Measurements from ENCODE around the gene TNS1. TPM values are rescaled to one million over a fixed set of nuclear protein-coding genes. Genes with fewer than 3 reads are reported as not detected.

Gene TNS1
- total and polyA plus RNA-seq, 10 of the 15 experiments (the other 5 are each of a cell fraction or from before 2014, with no cell fraction given): 0.05 to 0.44 TPM; not detected in 8

DNA sequence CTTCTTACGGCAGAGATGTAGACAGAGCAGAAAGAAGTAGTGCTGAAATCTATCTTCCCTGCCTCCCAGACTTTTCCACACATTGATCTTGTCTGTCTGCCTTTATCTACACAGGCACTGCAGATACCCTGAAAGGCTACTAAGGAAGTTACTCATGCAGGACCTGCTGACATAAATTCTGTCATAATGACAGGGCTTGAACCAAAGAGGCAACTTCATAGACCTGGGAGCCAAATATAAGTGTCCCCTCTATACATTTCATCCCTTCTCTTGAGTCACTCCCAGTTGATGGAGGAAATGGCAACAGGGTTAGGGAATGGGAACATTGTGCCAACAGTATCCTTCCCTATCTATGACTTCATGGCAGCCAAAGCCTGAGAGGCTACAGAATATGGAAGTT is 157.5 kb downstream of the TNS1 start:
- Histone ChIP-seq H3K79me2 (ENCODE audit: control insufficient read depth, insufficient read depth, low read length) (no peaks in the 10 kb centered on the region), H3K4me3 (no peak overlapping the region), H3K9me3 (replicated peaks; ENCODE audit: control insufficient read depth, insufficient read depth, low read length) (peaks cover 2% of the 10 kb centered on the region; the same call in 1 of the 3 replicates), H3K4me2 (ENCODE audit: control insufficient read depth, insufficient read depth) (no peak overlapping the region), H3K4me1 (ENCODE audit: control insufficient read depth, insufficient read depth, low read length) (no peaks in the 10 kb centered on the region), H2AFZ (ENCODE audit: control insufficient read depth, low read depth, low read length) (no peak overlapping the region), H3K36me3 (ENCODE audit: control insufficient read depth in 2 of 2, insufficient read depth in 2 of 2, low read length in 1 of 2) (no peaks in the 10 kb centered on the region), H4K20me1 (ENCODE audit: control insufficient read depth, insufficient read depth) (no peaks in the 10 kb centered on the region; the same call in 1 of the 2 replicates), H3K27ac (ENCODE audit: control insufficient read depth, insufficient read depth) (no peak overlapping the region), H3K9ac (ENCODE audit: control insufficient read depth, insufficient read depth, low read length) (no peak overlapping the region), H3K27me3 (replicated peaks in 1 of 2; ENCODE audit: control insufficient read depth in 2 of 2, insufficient read depth in 2 of 2, low read length in 1 of 2) (no peaks in the 10 kb centered on the region; a peak in 3 of 4 replicates)
- WGBS (ENCODE audit: insufficient coverage, insufficient replicate concordance, low lambda C conversion rate, missing lambda C conversion rate): 47% methylated on average over 1 of the region's 1 CpG
- DNase-seq (ENCODE audit: low read depth, low spot score): no peak
- in situ Hi-C loops (cut with MboI): no loop called here
- ATAC-seq: no peak
- ChIA-PET RAD21 (ENCODE audit: unreplicated experiment) (no interaction called here), SMC1A (ENCODE audit: uncharacterized antibody, unreplicated experiment) (interaction anchor here (0.6 kb wide), 1 partner anchor 448 kb away, joined by 4 read pairs; no protein-coding TSS in a partner anchor), POLR2A (no interaction called here), CTCF (no interaction called here)
- no TSS peak for BruUV-seq (replicated peaks)
- no peak for FAIRE-seq
- intact Hi-C loops (cut with micrococcal nuclease; ENCODE audit: unreplicated experiment): no loop called here
- no peak for TF ChIP-seq POLR2A (IDR thresholded peaks at IDR 0.05; ENCODE audit: low read depth, low read length)
- TF ChIP-seq, protein P1, sequence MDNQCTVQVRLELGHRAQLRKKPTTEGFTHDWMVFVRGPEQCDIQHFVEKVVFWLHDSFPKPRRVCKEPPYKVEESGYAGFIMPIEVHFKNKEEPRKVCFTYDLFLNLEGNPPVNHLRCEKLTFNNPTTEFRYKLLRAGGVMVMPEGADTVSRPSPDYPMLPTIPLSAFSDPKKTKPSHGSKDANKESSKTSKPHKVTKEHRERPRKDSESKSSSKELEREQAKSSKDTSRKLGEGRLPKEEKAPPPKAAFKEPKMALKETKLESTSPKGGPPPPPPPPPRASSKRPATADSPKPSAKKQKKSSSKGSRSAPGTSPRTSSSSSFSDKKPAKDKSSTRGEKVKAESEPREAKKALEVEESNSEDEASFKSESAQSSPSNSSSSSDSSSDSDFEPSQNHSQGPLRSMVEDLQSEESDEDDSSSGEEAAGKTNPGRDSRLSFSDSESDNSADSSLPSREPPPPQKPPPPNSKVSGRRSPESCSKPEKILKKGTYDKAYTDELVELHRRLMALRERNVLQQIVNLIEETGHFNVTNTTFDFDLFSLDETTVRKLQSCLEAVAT (IDR thresholded peaks at IDR 0.05): no peak
- no peak for TF ChIP-seq HDAC6 (IDR thresholded peaks at IDR 0.05; ENCODE audit: unreplicated experiment)
- no peak for TF ChIP-seq BHLHE40 (IDR thresholded peaks at IDR 0.05; ENCODE audit: borderline replicate concordance in 1 of 2, low read depth in 2 of 2, low read length in 1 of 2)
- no peak for TF ChIP-seq ESRRA (IDR thresholded peaks at IDR 0.05; ENCODE audit: low read length)
- no peak for TF ChIP-seq SREBF1 (IDR thresholded peaks at IDR 0.05; ENCODE audit: low read length)
- no peak for TF ChIP-seq RBBP5 (conservative IDR thresholded peaks at IDR 0.05)
- TF ChIP-seq, protein P2, sequence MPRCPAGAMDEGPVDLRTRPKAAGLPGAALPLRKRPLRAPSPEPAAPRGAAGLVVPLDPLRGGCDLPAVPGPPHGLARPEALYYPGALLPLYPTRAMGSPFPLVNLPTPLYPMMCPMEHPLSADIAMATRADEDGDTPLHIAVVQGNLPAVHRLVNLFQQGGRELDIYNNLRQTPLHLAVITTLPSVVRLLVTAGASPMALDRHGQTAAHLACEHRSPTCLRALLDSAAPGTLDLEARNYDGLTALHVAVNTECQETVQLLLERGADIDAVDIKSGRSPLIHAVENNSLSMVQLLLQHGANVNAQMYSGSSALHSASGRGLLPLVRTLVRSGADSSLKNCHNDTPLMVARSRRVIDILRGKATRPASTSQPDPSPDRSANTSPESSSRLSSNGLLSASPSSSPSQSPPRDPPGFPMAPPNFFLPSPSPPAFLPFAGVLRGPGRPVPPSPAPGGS (IDR thresholded peaks at IDR 0.05; ENCODE audit: borderline replicate concordance, insufficient read depth, low read depth, low read length, poor library complexity, severe bottlenecking): no peak
- no peak for TF ChIP-seq SMAD1 (IDR thresholded peaks at IDR 0.05; ENCODE audit: low read depth, partially characterized antibody)
- no peak for TF ChIP-seq IKZF1 (conservative IDR thresholded peaks at IDR 0.05)
- no peak for TF ChIP-seq GABPA (IDR thresholded peaks at IDR 0.05; ENCODE audit: low read depth)
- TF ChIP-seq, protein P3, sequence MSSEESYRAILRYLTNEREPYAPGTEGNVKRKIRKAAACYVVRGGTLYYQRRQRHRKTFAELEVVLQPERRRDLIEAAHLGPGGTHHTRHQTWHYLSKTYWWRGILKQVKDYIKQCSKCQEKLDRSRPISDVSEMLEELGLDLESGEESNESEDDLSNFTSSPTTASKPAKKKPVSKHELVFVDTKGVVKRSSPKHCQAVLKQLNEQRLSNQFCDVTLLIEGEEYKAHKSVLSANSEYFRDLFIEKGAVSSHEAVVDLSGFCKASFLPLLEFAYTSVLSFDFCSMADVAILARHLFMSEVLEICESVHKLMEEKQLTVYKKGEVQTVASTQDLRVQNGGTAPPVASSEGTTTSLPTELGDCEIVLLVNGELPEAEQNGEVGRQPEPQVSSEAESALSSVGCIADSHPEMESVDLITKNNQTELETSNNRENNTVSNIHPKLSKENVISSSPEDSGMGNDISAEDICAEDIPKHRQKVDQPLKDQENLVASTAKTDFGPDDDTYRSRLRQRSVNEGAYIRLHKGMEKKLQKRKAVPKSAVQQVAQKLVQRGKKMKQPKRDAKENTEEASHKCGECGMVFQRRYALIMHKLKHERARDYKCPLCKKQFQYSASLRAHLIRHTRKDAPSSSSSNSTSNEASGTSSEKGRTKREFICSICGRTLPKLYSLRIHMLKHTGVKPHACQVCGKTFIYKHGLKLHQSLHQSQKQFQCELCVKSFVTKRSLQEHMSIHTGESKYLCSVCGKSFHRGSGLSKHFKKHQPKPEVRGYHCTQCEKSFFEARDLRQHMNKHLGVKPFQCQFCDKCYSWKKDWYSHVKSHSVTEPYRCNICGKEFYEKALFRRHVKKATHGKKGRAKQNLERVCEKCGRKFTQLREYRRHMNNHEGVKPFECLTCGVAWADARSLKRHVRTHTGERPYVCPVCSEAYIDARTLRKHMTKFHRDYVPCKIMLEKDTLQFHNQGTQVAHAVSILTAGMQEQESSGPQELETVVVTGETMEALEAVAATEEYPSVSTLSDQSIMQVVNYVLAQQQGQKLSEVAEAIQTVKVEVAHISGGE (CRISPR knock-in tag; IDR thresholded peaks at IDR 0.05): no peak
- TF ChIP-seq BCL11A (IDR thresholded peaks at IDR 0.05; ENCODE audit: low read depth, low read length): no peak
- no peak for TF ChIP-seq SPI1 (IDR thresholded peaks at IDR 0.05; ENCODE audit: borderline replicate concordance, insufficient read depth, low read depth, low read length)
- TF ChIP-seq, protein P4, sequence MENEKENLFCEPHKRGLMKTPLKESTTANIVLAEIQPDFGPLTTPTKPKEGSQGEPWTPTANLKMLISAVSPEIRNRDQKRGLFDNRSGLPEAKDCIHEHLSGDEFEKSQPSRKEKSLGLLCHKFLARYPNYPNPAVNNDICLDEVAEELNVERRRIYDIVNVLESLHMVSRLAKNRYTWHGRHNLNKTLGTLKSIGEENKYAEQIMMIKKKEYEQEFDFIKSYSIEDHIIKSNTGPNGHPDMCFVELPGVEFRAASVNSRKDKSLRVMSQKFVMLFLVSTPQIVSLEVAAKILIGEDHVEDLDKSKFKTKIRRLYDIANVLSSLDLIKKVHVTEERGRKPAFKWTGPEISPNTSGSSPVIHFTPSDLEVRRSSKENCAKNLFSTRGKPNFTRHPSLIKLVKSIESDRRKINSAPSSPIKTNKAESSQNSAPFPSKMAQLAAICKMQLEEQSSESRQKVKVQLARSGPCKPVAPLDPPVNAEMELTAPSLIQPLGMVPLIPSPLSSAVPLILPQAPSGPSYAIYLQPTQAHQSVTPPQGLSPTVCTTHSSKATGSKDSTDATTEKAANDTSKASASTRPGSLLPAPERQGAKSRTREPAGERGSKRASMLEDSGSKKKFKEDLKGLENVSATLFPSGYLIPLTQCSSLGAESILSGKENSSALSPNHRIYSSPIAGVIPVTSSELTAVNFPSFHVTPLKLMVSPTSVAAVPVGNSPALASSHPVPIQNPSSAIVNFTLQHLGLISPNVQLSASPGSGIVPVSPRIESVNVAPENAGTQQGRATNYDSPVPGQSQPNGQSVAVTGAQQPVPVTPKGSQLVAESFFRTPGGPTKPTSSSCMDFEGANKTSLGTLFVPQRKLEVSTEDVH (IDR thresholded peaks at IDR 0.05; ENCODE audit: low read depth, partially characterized antibody): no peak
- no peak for TF ChIP-seq NFYB (IDR thresholded peaks at IDR 0.05; ENCODE audit: insufficient read depth, low read depth, low read length)
- no peak for TF ChIP-seq ZSCAN29 (IDR thresholded peaks at IDR 0.05)
